HS-5 (cell line): ENCODE measurements around the gene ZFAND6.

Experiments used
- DNase-seq: peaks from one replicate; pipeline ENCODE4 v3.0.0-alpha.2; 2012; ENCODE audit warnings: low read depth

ZFAND6 gene

GRCh38 chr15:80052597-80053304 is 6.7 kb upstream of the ZFAND6 start:
- DNase-seq: no peak

DNA sequence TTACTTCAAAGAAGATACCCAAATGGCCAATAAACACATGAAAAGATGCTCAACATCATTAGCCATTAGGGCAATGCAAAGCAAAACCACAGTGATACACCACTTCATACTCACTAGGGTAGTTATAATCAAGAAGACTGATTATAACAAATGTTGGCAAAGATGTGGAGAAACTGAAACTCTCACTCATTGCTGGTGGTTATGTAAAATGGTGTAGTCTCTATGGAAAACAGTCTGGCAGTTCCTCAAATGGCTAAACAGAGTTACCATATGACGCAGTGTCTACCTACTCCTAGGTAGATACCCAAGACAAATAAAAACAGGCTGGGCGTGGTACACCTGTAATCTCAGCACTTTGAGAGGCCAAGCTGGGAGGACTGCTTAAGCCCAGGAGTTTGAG is 3.5 kb upstream of the ZFAND6 start:
- no peak for DNase-seq

GRCh38 chr15:80058044-80058443 is 1.4 kb upstream of the ZFAND6 start:
- DNase-seq: no peak

GRCh38 chr15:80059786-80060355 is 395 bp downstream of the ZFAND6 start:
- no peak for DNase-seq

DNA sequence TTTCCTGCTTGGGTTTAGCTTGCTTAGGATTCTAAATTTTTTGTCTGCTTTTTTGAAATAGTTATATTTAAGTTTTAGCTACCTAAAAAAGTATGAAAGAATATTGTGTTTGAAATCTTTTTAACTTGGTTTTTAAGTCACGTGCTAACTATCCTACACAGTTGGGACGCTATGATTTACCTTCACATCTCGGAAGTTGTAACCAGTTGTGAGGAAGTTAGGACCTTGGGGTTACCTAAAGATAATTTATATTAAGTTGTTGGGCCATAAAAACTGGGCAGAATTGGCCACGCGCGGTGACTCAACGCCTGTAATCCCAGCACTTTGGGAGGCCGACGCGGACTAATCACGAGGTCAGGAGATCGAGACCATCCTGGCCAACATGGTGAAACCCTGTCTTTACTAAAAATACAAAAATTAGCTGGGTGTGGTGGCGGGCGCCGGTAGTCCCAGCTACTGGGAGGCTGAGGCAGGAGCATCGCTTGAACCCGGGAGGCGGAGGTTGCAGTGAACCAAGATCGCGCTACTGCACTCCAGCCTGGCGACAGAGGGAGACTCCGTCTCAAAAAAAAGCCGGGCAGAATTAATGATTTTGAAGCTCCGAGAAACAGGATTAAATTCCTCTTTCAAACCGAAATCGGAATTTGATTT is 1.0 kb downstream of the ZFAND6 start:
- DNase-seq: no peak

DNA sequence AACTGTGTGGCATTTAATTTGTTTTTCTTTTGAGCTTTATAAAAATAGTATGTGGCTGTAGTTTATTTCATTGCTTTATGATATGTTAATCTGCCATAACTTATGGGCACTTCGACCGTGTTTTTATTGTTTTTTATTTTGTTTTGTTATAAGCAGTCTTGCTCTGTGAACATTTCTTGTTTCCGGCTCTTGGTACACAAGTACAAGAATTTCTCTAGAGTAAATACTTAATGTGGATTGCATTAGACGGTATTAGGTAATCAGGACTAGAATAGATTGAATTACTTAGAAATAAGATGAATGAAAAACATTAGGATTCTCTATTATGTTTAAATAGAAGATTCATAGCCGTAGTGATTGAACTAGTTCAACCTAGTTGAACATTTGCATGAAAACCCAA is 2.1 kb downstream of the ZFAND6 start:
- DNase-seq: no peak

DNA sequence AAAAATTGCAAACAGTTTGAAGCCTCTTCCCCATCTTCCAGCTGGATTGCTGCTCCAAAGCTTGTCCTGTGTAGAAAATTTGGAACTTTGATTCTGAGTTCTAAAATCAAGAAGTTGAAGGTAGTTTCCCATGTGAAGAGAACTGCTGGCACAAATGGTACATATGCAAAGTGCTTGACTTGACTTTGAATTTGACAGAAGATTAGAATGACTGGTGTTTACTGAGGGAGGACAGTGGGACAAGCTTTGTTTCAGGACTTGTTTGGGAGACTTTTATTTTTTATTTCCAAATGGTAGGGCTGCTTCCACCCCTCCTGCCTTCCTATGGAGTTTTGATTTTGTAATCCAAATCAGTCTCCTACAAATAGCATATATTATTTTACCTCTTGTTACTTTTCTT is 7.4 kb downstream of the ZFAND6 start:
- no peak for DNase-seq

GRCh38 chr15:80068578-80068977 is 9.1 kb downstream of the ZFAND6 start:
- no peak for DNase-seq

DNA sequence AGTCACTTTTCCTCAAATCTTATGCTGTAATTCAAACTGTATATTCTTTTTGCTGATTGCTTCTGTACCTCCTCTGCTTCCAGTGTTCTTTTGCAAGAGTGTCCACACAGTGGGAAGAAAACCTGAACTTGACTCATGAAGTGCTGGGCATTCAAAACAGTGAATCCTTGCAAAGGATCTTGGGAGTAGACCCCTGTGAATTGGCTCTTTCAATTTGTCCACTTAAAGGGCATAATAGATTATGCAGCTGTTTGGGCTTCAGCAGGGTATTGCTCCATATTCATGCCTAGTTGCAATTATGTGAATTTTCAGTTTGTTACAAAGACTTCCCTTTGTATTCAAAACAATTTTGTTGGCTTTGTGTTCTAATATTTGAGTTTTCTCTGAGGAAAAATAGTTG is 11.4 kb downstream of the ZFAND6 start:
- DNase-seq: no peak

DNA sequence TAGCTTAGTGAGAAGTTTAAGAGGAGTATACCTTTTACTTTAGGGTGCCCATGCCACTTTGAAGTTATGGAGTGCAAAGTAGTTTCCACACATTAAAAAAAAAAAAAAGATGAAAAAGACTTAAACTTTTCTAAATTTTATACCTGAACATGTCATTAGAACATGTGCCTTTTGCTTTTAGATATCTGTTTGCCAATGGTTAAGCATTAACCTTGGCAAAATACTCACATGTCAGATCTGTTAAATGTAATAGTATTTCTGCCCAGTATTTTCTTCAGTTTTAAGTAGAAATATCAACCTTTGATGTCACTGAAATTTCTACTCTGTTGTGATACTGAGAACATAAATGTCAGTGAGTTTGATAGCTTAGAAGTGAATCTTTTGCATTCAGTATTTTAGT is 12.2 kb downstream of the ZFAND6 start:
- DNase-seq: no peak

DNA sequence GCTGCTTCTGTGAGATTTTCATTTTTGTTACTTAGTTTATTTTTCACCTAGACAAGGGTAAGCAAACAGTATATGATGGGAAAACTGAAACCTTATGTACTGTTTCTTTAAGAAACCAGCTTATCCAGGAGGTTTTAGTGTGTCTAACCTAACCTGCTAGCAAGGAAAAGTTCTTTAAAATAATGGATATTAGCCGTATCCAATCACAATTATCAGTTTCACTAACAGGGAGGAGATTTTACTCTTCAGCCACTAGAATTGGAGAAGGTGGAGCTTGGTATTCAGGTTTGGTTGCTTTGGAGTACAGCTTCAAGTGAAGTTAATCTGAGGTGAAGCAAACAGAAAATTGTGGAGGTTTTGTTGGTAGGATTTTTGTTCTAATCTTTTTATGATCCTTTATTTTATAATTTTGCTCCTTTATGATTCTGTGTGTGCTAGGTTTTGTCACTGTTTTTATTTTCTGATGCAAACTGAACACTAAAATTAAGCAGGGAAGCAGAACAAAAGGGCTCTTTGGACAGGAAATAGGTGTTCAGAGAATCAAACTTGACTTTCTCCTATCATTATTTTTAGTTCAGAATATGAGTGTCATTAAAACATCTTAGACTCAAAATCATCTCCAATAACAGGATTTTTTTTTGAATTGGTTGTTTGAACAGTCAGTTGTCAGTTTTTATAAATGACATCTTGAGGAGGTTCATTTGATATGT is 13.0 kb downstream of the ZFAND6 start:
- peak; percentile 76 for DNase-seq

GRCh38 chr15:80073197-80073596 is 13.7 kb downstream of the ZFAND6 start:
- no peak for DNase-seq

DNA sequence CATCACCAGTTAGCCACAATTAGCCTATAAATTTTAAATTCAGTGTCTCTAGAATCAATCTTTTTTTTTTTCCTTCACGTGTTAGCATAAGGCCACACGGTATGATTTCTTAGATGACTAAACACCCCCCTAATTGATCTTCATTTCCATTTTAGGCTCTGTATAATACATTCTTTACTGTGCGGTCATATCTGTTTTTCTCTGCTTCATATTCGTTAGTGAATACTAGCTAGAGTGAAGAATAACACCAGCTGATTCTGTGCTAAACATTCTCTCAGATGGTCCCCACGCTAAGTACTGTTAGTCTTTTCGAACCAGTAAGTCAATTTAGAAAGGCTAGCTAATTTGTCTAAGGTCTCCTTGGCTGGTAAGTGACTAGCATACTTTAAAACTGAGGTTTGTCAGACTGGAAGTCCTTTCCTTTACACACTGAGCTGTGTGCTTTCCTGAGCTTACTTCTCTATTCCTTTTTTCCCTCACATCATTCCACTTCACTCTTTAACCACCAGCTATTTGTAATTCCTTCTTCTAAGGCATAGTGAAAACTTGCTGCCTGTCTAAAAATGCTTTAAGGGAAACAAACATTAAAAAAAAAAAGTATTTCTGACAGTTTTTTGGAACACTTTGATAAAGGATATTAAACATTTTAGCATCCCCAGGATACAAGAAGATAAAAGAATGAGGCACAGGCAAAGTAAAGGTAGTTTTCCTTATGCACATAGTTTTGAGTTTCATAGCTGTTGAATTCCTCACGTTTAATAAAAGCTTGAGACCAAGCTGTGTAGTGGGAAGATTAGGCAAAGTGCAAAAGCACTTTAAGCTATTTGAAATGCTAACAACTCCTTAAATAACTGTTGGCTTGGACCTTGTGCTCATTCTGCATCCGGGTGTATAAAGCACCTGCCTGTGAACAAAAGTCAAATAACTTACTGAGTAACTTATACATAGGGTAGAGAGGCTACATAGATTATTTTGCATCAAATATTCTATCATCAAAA is 17.1 kb downstream of the ZFAND6 start:
- no peak for DNase-seq

GRCh38 chr15:80081390-80081789 is 21.9 kb downstream of the ZFAND6 start:
- DNase-seq: no peak

- no peak for DNase-seq
Observed at GRCh38 chr15:80087104-80087503, 27.6 kb downstream of the ZFAND6 start.

DNA sequence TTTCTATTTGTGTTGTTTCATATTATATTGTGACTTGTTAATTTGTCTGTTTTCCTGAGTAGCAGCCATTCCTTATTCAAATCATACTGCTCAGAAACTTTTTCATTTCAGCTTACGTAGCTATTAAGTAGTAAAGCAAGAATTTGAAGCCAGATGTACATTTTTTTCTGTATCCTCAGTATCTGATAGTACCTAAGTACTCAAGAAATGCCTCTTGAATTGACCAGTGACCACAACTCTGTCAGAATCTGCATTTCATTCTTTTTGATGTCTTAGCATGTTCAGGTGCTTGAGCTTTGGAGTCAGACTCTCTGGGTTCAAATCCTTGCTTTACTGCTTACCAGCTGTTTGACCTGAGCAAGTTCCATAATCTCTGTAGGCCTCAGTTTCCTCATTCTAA is 30.6 kb downstream of the ZFAND6 start:
- no peak for DNase-seq

GRCh38 chr15:80090879-80091503 is 31.5 kb downstream of the ZFAND6 start:
- DNase-seq: no peak

DNA sequence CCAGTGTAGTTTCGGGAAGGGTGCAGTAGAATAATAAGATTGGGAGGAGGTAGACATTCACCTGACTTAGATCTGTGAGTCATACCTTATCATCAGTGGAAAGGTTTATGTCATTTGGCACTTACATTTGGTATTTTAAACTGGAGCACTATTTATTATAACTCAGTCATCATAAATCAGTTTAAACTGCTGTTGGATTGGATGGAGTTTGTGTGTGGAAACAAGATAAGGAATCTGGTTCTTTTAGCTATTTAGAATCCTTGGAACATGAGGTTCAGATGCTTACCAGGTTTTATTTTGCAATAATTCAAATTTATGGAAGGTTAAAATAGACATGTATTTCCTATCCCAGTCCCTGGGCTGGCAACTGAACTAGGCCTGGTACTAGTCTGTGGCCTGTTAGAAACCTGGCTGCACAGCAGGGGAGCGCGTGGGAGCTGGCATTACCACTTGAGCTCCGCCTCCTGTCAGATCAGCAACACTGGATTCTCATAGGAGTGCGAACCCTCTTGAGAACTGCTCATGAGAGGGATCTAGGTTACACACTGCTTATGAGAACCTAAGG is 34.5 kb downstream of the ZFAND6 start:
- no peak for DNase-seq

GRCh38 chr15:80095511-80095910 is 36.0 kb downstream of the ZFAND6 start:
- DNase-seq: no peak

DNA sequence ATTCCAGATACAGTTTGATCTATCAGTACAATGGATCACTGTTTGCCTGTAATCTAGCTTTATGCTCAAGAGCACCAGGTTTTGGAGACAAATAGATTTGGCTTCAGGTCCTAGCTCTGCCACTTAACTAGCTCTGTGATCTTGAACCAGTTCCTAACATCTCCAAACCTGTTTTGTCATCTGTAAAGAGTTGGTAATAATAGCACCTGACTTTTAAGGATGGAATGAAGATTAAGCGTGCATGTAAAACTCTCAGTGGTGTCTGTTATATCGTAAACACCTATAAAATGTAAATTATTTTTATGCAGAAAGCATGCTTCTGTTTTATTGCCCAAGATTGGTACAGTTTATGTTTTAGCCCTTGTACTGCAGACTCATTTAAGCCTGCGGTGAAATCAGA is 36.5 kb downstream of the ZFAND6 start:
- DNase-seq: no peak

DNA sequence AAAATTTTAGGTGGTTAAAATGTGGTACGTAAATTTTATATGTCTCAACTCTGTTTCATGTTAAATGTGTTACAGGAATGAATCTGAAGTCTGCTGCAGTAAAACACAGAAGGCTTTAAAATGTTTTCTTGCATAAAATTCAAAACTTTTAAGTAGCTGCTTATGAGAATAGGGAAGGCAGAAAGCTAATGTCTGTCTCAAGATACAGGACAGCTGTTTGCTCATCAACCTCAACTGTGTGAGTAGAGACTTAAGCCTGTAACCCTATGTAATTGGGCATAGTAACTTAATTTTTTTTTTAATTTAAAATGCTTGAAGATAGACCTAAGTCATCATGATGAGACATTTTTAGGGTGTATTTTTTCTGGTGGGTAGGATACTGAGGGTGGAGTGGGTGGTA is 38.9 kb downstream of the ZFAND6 start:
- no peak for DNase-seq
